MM.1S (cell line): ENCODE results near the gene CDK8.

ENCODE experiments used
- EZH2 ChIP-seq: fragments of 300-600 bp; sonication (generic); optimal IDR thresholded peaks from 2 replicates; pipeline ENCODE3; 2017; ENCODE audit warnings: low read depth, mild to moderate bottlenecking, antibody characterized with exemption, low read length, mixed read lengths
- EZH2phosphoT487 ChIP-seq: fragments of 300-600 bp; sonication (generic); IDR thresholded peaks from 2 replicates; pipeline ENCODE4 v1.6.1; 2018; ENCODE audit warnings: antibody characterized with exemption, low read length
- TF ChIP-seq, protein P1 (sequence below): fragments of 300-600 bp; sonication (generic); IDR thresholded peaks from 2 replicates; pipeline ENCODE4 v1.5.1; 2016; ENCODE audit warnings: antibody characterized with exemption, low read length, mixed read lengths

DNA sequence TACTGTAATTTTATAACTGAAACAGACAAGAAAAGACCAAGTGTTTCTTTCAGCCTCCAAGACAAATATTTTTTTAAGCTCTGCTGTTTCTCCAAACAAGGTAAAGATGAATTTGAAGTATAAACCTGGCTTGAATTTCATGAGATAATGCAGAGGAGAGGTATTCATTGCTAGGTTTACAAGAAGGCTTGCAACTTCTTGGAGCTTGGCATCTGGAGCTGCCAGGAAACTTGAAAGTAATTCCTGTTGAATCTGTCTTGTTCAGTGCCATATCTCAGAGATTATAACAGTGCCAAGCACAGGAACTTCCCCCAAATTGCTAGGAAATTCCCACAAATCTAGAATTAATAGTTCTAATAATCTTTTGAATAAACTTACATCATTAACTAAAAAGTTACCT lies 70.9 kb downstream of the CDK8 start:
- TF ChIP-seq, protein P1, sequence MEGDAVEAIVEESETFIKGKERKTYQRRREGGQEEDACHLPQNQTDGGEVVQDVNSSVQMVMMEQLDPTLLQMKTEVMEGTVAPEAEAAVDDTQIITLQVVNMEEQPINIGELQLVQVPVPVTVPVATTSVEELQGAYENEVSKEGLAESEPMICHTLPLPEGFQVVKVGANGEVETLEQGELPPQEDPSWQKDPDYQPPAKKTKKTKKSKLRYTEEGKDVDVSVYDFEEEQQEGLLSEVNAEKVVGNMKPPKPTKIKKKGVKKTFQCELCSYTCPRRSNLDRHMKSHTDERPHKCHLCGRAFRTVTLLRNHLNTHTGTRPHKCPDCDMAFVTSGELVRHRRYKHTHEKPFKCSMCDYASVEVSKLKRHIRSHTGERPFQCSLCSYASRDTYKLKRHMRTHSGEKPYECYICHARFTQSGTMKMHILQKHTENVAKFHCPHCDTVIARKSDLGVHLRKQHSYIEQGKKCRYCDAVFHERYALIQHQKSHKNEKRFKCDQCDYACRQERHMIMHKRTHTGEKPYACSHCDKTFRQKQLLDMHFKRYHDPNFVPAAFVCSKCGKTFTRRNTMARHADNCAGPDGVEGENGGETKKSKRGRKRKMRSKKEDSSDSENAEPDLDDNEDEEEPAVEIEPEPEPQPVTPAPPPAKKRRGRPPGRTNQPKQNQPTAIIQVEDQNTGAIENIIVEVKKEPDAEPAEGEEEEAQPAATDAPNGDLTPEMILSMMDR: no peak
- TF ChIP-seq EZH2: no peak
- TF ChIP-seq EZH2phosphoT487: no peak
